Esophagus mucosa (tissue), 1 donor: ENCODE data around the gene NECAB3. TPM values are rescaled to one million over a fixed set of nuclear protein-coding genes. Genes with fewer than 3 reads are reported as not detected.

ENCODE experiments used
- total RNA-seq: library from RNA; stranded (reverse); gene quantifications from one replicate; pipeline ENCODE4 v1.2.4, GENCODE V29; 2023
- donor health status: DM: yes; HTN: yes; CAD: no.

The NECAB3 gene
- total RNA-seq, 1 donor from 2014 or later, result 8.0 TPM

Other genes starting within 250 kb of the NECAB3 start
- gene SNTA1, start 230.7 kb downstream of the NECAB3 start, total RNA-seq, result 4.7 TPM
- gene CBFA2T2, start 184.3 kb downstream of the NECAB3 start, total RNA-seq, result 9.0 TPM
- not detected for gene C20orf144, start 12.1 kb downstream of the NECAB3 start, total RNA-seq
- gene ACTL10, start 7.5 kb downstream of the NECAB3 start, total RNA-seq, result 2.0 TPM
- 3.7 TPM for gene E2F1, start 12.0 kb upstream of the NECAB3 start, total RNA-seq
- 9.6 TPM for gene PXMP4, start 45.9 kb upstream of the NECAB3 start, total RNA-seq
- 1.6 TPM for gene ZNF341, start 57.6 kb upstream of the NECAB3 start, total RNA-seq
- 77.8 TPM for gene CHMP4B, start 136.9 kb upstream of the NECAB3 start, total RNA-seq